GM18867 (cell line): ENCODE measurements around the gene COX20.
"Not testable (repeated sequence)": the region's sequence is repeated elsewhere in the genome, so short reads cannot be mapped to it uniquely, and the experiment has no call there.

Source experiments
- ATAC-seq: cut with Tn5 transposase; IDR thresholded peaks from one replicate; pipeline ENCODE4 v1.9.1; 2021; ENCODE audit warnings: mild to moderate bottlenecking, moderate library complexity; ENCODE audit not compliant: unreplicated experiment

The COX20 gene

GRCh38 chr1:244821134-244821533 lies 14.3 kb upstream of the COX20 start:
- ATAC-seq, result no peak

- no peak for ATAC-seq
Measured at GRCh38 chr1:244822878-244823277, 12.6 kb upstream of the COX20 start.

- no peak for ATAC-seq
Measured at GRCh38 chr1:244826712-244827111, 8.7 kb upstream of the COX20 start.

- no peak for ATAC-seq
Measured at GRCh38 chr1:244830639-244831038, 4.8 kb upstream of the COX20 start.

- not testable (repeated sequence) for ATAC-seq
Measured at GRCh38 chr1:244833260-244833659, 2.2 kb upstream of the COX20 start.

GRCh38 chr1:244833734-244834542 lies 1.5 kb upstream of the COX20 start:
- peak; percentile 9 for ATAC-seq

GRCh38 chr1:244834543-244835275 lies 749 bp upstream of the COX20 start:
- peak; percentile 67 for ATAC-seq

- no peak for ATAC-seq
Measured at GRCh38 chr1:244836135-244836521, 670 bp downstream of the COX20 start.

GRCh38 chr1:244836584-244836983 lies 1.1 kb downstream of the COX20 start:
- ATAC-seq, result no peak

GRCh38 chr1:244837597-244838258 lies 2.3 kb downstream of the COX20 start:
- ATAC-seq, result no peak

- no peak for ATAC-seq
Measured at GRCh38 chr1:244839656-244840055, 4.2 kb downstream of the COX20 start.

GRCh38 chr1:244840219-244840794 lies 4.8 kb downstream of the COX20 start:
- ATAC-seq, result no peak

- no peak for ATAC-seq
Measured at GRCh38 chr1:244841273-244841927, 5.9 kb downstream of the COX20 start.

- ATAC-seq, result no peak
Measured at GRCh38 chr1:244843148-244843978, 7.9 kb downstream of the COX20 start.

GRCh38 chr1:244844155-244845121 lies 9.0 kb downstream of the COX20 start:
- ATAC-seq, result no peak

- ATAC-seq, result no peak
Measured at GRCh38 chr1:244846653-244847052, 11.2 kb downstream of the COX20 start.

GRCh38 chr1:244849189-244849866 lies 13.9 kb downstream of the COX20 start:
- no peak for ATAC-seq
